Endothelial cell of umbilical vein (primary cell): ENCODE measurements around the gene ANKRD60. TPM values are rescaled to one million over a fixed set of nuclear protein-coding genes. Genes with fewer than 3 reads are reported as not detected.

ENCODE experiments used
- BruUV-seq: library from RNA; stranded (reverse); fragments of 400-500 nt; replicated peaks from 2 replicates; lab custom pipeline; 2021; lab: Mats Ljungman, UMichigan
- CTCF ChIA-PET: fragments of 300-600, 350-600 bp; sonication (Branson Sonifier 250); formaldehyde crosslinking; loops from one replicate; lab custom pipeline; 2021; ENCODE audit warnings: antibody characterized with exemption, inconsistent platforms; lab: Charles Lee
- POLR2A ChIA-PET: fragments of 300-600, 350-600 bp; sonication (Branson Sonifier 250); formaldehyde crosslinking; loops from one replicate; lab custom pipeline; 2021; ENCODE audit warnings: antibody characterized with exemption, inconsistent platforms; lab: Charles Lee
- DNase-seq: peaks from one replicate; pipeline ENCODE4 v3.0.0-alpha.2; 2011; ENCODE audit warnings: low read depth, low spot score
- FAIRE-seq: peaks from 2 replicates; lab custom pipeline; 2011; peaks lifted over from hg19 to GRCh38; lab: Jason Lieb, UNC
- H2AFZ ChIP-seq: 2 replicates; pipeline ENCODE4 v1.6.0; 2012; ENCODE audit warnings: low read depth, low read length, control low read depth, inconsistent platforms
- H3K27ac ChIP-seq: 2 replicates; pipeline ENCODE4 v1.5.1; 2011; ENCODE audit warnings: low read depth, mild to moderate bottlenecking, control low read depth, low read length, moderate library complexity; ENCODE audit not compliant: insufficient read depth
- H3K27me3 ChIP-seq, 2 experiments: 2 replicates each; pipeline versions ENCODE4 v1.6.0 to v1.6.1; 2011; ENCODE audit warnings: low read length in 2 of 2, mixed read lengths in 1 of 2; ENCODE audit not compliant: control insufficient read depth in 2 of 2, insufficient read depth in 2 of 2
- H3K36me3 ChIP-seq, 2 experiments: 2 replicates in 1 of 2; 3 replicates in 1 of 2; pipeline ENCODE4 v1.5.1; 2011; ENCODE audit warnings: low read length in 2 of 2, mild to moderate bottlenecking in 1 of 2, moderate library complexity in 1 of 2; ENCODE audit not compliant: control insufficient read depth in 2 of 2, insufficient read depth in 2 of 2; ENCODE audit errors: extremely low read depth in 1 of 2
- H3K4me1 ChIP-seq: 3 replicates; pipeline ENCODE4 v1.5.1; 2011; ENCODE audit warnings: mild to moderate bottlenecking, low read length; ENCODE audit not compliant: control insufficient read depth, insufficient read depth; ENCODE audit errors: extremely low read depth
- H3K4me2 ChIP-seq: 2 replicates; pipeline ENCODE4 v1.6.1; 2011; ENCODE audit warnings: low read length, control low read depth, mixed read lengths; ENCODE audit not compliant: insufficient read depth
- H3K4me3 ChIP-seq, 3 experiments: fragments of 200-600 bp in 1 of 3; sonication (generic), shearing (Covaris generic) in 1 of 3; replicated peaks in 1 of 3; 2 replicates each; pipeline ENCODE4 v1.5.1; 2011 to 2016; ENCODE audit warnings: control low read depth in 3 of 3, low read length in 3 of 3, mild to moderate bottlenecking in 2 of 3, inconsistent platforms in 1 of 3, low read depth in 1 of 3, moderate library complexity in 1 of 3; ENCODE audit not compliant: insufficient read depth in 1 of 3
- H3K79me2 ChIP-seq: 2 replicates; pipeline ENCODE4 v1.6.0; 2012; ENCODE audit warnings: low read length, inconsistent platforms; ENCODE audit not compliant: control insufficient read depth, insufficient read depth
- H3K9ac ChIP-seq: replicated peaks from 2 replicates; pipeline ENCODE3; 2011; ENCODE audit warnings: low read length, control low read depth; ENCODE audit not compliant: insufficient read depth; ENCODE audit errors: extremely low read depth
- H3K9me1 ChIP-seq: replicated peaks from 3 replicates; pipeline ENCODE4 v1.6.0; 2011; ENCODE audit warnings: mild to moderate bottlenecking, low read length; ENCODE audit not compliant: control insufficient read depth, insufficient read depth; ENCODE audit errors: extremely low read depth
- H3K9me3 ChIP-seq: replicated peaks from 2 replicates; pipeline ENCODE4 v1.5.1; 2012; ENCODE audit warnings: low read length, inconsistent platforms; ENCODE audit not compliant: control insufficient read depth, insufficient read depth
- H4K20me1 ChIP-seq: replicated peaks from 2 replicates; pipeline ENCODE3; 2011; ENCODE audit warnings: mild to moderate bottlenecking, low read length; ENCODE audit not compliant: control insufficient read depth, insufficient read depth; ENCODE audit errors: extremely low read depth
- CTCF ChIP-seq, 2 donors: IDR thresholded peaks; 1 replicate in 1 of 2; 2 replicates in 1 of 2; pipeline ENCODE4 v1.5.1; 2011; ENCODE audit warnings: low read length in 2 of 2, mild to moderate bottlenecking in 2 of 2, moderate library complexity in 2 of 2, control low read depth in 1 of 2, inconsistent platforms in 1 of 2, low read depth in 1 of 2; ENCODE audit not compliant: insufficient read depth in 1 of 2; ENCODE audit errors: extremely low read depth in 1 of 2
- GATA2 ChIP-seq: IDR thresholded peaks from 2 replicates; pipeline ENCODE4 v1.7.0; 2011; ENCODE audit warnings: low read depth, mild to moderate bottlenecking, moderate library complexity, mixed read lengths, low read length; ENCODE audit not compliant: insufficient read length, insufficient read depth
- JUN ChIP-seq: IDR thresholded peaks from 2 replicates; pipeline ENCODE4 v1.6.1; 2011; ENCODE audit warnings: borderline replicate concordance, low read depth; ENCODE audit not compliant: insufficient read length, insufficient read depth
- MAX ChIP-seq: IDR thresholded peaks from 2 replicates; pipeline ENCODE4 v1.6.1; 2011; ENCODE audit not compliant: insufficient read depth, insufficient read length
- MYC ChIP-seq: IDR thresholded peaks from one replicate; pipeline ENCODE4 v1.6.1; 2011; ENCODE audit warnings: mild to moderate bottlenecking, low read depth, low read length
- POLR2A ChIP-seq: IDR thresholded peaks from 2 replicates; pipeline ENCODE4 v1.6.1; 2012; ENCODE audit warnings: low read depth, mild to moderate bottlenecking, control low read depth, low read length
- POLR2AphosphoS5 ChIP-seq: IDR thresholded peaks from 2 replicates; pipeline ENCODE4 v1.6.1; 2012; ENCODE audit warnings: low read depth, mild to moderate bottlenecking, control low read depth, low read length, moderate library complexity; ENCODE audit not compliant: insufficient read depth
- dilution Hi-C: fragments of 300-500 bp; cut with MboI; formaldehyde crosslinking; loops from one replicate; pipeline ENCODE4 v1.15.0; 2019; ENCODE audit warnings: low sequenced_read_pairs; ENCODE audit not compliant: extremely low pct_ligation_motif_present
- intact Hi-C: fragments of 100-400 bp; cut with micrococcal nuclease; formaldehyde crosslinking; loops from one replicate; pipeline ENCODE4 v1.10.0; 2022
- polyA plus RNA-seq, 4 experiments: library from polyadenylated mRNA; depleted of rRNA in 3 of 4; stranded (reverse) in 3 of 4; unstranded in 1 of 4; fragments of >200 nt; gene quantifications; 2 replicates each; pipeline versions ENCODE4 v1.2.1 to v1.2.3, GENCODE V29; 2011 to 2012; ENCODE audit warnings: missing spikeins in 1 of 4
- total RNA-seq: library from RNA; stranded (reverse); gene quantifications from 2 replicates; pipeline ENCODE4 v1.2.3, GENCODE V29; 2021

Gene ANKRD60
- total and polyA plus RNA-seq, 2 donors (not counting 3 experiments of a cell fraction or from before 2014, with no cell fraction given): not detected

- H3K4me1 ChIP-seq: no peaks in the 10 kb centered on the region
- H2AFZ ChIP-seq: no peak overlapping the region
- H3K36me3 ChIP-seq: no peaks in the 10 kb centered on the region
- dilution Hi-C loops (no loop called here), intact Hi-C loops (no loop called here)
- BruUV-seq: no TSS peak
- FAIRE-seq: no peak
- H3K4me3 ChIP-seq: no peak overlapping the region
- no peaks in the 10 kb centered on the region for H4K20me1 ChIP-seq
- no peaks in the 10 kb centered on the region for H3K27me3 ChIP-seq
- no peak overlapping the region for H3K4me2 ChIP-seq
- DNase-seq: no peak
- no peaks in the 10 kb centered on the region for H3K79me2 ChIP-seq
- ChIA-PET CTCF (no interaction called here), POLR2A (no interaction called here)
- H3K27ac ChIP-seq: no peak overlapping the region
- no peak for TF ChIP-seq POLR2A
- TF ChIP-seq GATA2: no peak
- TF ChIP-seq JUN: no peak
- TF ChIP-seq MYC: no peak
- no peak for TF ChIP-seq CTCF (IDR thresholded peaks at IDR 0.05; ENCODE audit: extremely low read depth in 1 of 2, insufficient read depth in 1 of 2, low read depth in 1 of 2, low read length in 2 of 2)
- TF ChIP-seq MAX: no peak
- no peak for TF ChIP-seq POLR2AphosphoS5
- no peak overlapping the region for H3K9ac ChIP-seq
- no peaks in the 10 kb centered on the region for H3K9me1 ChIP-seq
- H3K9me3 ChIP-seq: no peaks in the 10 kb centered on the region
These were observed 31.3 kb downstream of the ANKRD60 start for GRCh38 chr20:58197185-58197469.
